ENCODE data around the gene NUDCD3. TPM values are rescaled to one million over a fixed set of nuclear protein-coding genes. Genes with fewer than 3 reads are reported as not detected.

Gene NUDCD3
- total and polyA plus RNA-seq, 2 experiments from 2014 or later, result 35.7 to 42.7 TPM

DNA sequence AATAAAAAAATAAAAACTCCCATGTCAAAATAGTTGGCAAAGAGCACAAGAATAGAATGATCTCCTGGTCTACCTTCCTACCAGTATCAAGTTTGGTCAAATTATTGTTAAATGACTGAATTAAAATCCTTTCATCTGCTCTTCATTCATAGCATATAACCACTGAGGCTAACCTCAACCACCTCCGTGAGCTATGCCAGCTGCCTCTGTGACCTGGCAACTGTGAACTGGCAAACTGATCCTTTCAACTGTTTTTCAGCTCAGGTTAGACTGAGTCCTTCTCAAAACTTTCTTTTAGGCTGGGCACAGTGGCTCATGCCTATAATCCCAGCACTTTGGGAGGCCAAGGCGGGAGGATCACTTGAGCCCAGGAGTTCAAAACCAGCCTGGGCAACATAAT, 36.1 kb downstream of the NUDCD3 start:
- H2AFZ ChIP-seq, result no peak overlapping the region
- no peak overlapping the region for H3K4me3 Mint-ChIP-seq
- no peak overlapping the region for H3K4me3 ChIP-seq
- H3K4me1 Mint-ChIP-seq, result no peaks in the 10 kb centered on the region
- H3K27ac Mint-ChIP-seq, result no peak overlapping the region
- no peaks in the 10 kb centered on the region for H3K4me1 ChIP-seq (ENCODE audit: insufficient read depth)
- H3K9me3 Mint-ChIP-seq, result no peaks in the 10 kb centered on the region
- no peak for DNase-seq (ENCODE audit: low spot score)
- peaks cover 2% of the 10 kb centered on the region for H3K27me3 Mint-ChIP-seq (ENCODE audit: insufficient read depth, low read depth, poor library complexity)
- no peaks in the 10 kb centered on the region for H3K36me3 ChIP-seq (ENCODE audit: insufficient read depth)
- H3K36me3 Mint-ChIP-seq (ENCODE audit: low read depth), result peaks cover 2% of the 10 kb centered on the region; the same call in 1 of the 3 replicates
- H3K79me2 ChIP-seq (replicated peaks; ENCODE audit: insufficient read depth), result peaks cover 51% of the 10 kb centered on the region
- ATAC-seq, result no peak
- no peak overlapping the region for H3K27ac ChIP-seq (ENCODE audit: low read depth)
- no peaks in the 10 kb centered on the region for H3F3A ChIP-seq (replicated peaks; ENCODE audit: low read depth)
- no peaks in the 10 kb centered on the region for H3K9me2 ChIP-seq (ENCODE audit: insufficient read depth)
- H3K27me3 ChIP-seq (ENCODE audit: insufficient read depth), result no peaks in the 10 kb centered on the region
- H4K20me1 ChIP-seq (replicated peaks; ENCODE audit: insufficient read depth), result peaks cover 15% of the 10 kb centered on the region
- TF ChIP-seq CREB1 (CRISPR knock-in tag; IDR thresholded peaks at IDR 0.05; ENCODE audit: low read depth) (no peak), POLR2AphosphoS5 (IDR thresholded peaks at IDR 0.05; ENCODE audit: low read depth) (no peak), STAT1 (IDR thresholded peaks at IDR 0.05; ENCODE audit: unreplicated experiment) (no peak), CTCF (conservative IDR thresholded peaks at IDR 0.05; ENCODE audit: low read depth in 2 of 2) (no peak), ZNF114 (CRISPR knock-in tag; IDR thresholded peaks at IDR 0.05) (no peak), ETS1 (IDR thresholded peaks at IDR 0.05) (no peak), EZH2 (IDR thresholded peaks at IDR 0.05; ENCODE audit: low read depth, unreplicated experiment) (no peak), ZNF462 (CRISPR knock-in tag; IDR thresholded peaks at IDR 0.05) (no peak), JUNB (IDR thresholded peaks at IDR 0.05; ENCODE audit: unreplicated experiment) (no peak), EZH2phosphoT487 (IDR thresholded peaks at IDR 0.05; ENCODE audit: unreplicated experiment) (no peak), NANOG (IDR thresholded peaks at IDR 0.05; ENCODE audit: borderline replicate concordance) (no peak), ZNF331 (CRISPR knock-in tag; IDR thresholded peaks at IDR 0.05; ENCODE audit: low read depth) (no peak)
- TF ChIP-seq, protein P1, sequence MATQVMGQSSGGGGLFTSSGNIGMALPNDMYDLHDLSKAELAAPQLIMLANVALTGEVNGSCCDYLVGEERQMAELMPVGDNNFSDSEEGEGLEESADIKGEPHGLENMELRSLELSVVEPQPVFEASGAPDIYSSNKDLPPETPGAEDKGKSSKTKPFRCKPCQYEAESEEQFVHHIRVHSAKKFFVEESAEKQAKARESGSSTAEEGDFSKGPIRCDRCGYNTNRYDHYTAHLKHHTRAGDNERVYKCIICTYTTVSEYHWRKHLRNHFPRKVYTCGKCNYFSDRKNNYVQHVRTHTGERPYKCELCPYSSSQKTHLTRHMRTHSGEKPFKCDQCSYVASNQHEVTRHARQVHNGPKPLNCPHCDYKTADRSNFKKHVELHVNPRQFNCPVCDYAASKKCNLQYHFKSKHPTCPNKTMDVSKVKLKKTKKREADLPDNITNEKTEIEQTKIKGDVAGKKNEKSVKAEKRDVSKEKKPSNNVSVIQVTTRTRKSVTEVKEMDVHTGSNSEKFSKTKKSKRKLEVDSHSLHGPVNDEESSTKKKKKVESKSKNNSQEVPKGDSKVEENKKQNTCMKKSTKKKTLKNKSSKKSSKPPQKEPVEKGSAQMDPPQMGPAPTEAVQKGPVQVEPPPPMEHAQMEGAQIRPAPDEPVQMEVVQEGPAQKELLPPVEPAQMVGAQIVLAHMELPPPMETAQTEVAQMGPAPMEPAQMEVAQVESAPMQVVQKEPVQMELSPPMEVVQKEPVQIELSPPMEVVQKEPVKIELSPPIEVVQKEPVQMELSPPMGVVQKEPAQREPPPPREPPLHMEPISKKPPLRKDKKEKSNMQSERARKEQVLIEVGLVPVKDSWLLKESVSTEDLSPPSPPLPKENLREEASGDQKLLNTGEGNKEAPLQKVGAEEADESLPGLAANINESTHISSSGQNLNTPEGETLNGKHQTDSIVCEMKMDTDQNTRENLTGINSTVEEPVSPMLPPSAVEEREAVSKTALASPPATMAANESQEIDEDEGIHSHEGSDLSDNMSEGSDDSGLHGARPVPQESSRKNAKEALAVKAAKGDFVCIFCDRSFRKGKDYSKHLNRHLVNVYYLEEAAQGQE (IDR thresholded peaks at IDR 0.05; ENCODE audit: unreplicated experiment), result no peak
- no peak overlapping the region for H3K4me2 ChIP-seq
